Thoracic aorta (tissue), 2 donors: ENCODE measurements around the gene GTF2H1. TPM values are rescaled to one million over a fixed set of nuclear protein-coding genes. Genes with fewer than 3 reads are reported as not detected.

ENCODE experiments used
- ATAC-seq: fragments of 150-250 bp; one replicate; pipeline ENCODE4 v1.8.0; 2017; ENCODE audit warnings: low read depth; ENCODE audit not compliant: insufficient number of reproducible peaks, low FRiP score
- DNase-seq: peaks from one replicate; pipeline ENCODE4 v3.0.0-alpha.2; 2020; ENCODE audit warnings: low spot score
- H3K27ac ChIP-seq, 2 donors: fragments of 200-600 bp; sonication (generic); 1 replicate in 1 of 2; 2 replicates in 1 of 2; pipeline ENCODE4 v1.5.1; 2016; ENCODE audit warnings: mild to moderate bottlenecking in 2 of 2, moderate library complexity in 2 of 2
- H3K27me3 ChIP-seq: fragments of 200-600 bp; sonication (generic); replicated peaks from 2 replicates; pipeline ENCODE4 v1.6.0; 2016; ENCODE audit warnings: mild to moderate bottlenecking; ENCODE audit not compliant: insufficient read depth
- H3K36me3 ChIP-seq: fragments of 200-600 bp; sonication (generic); one replicate; pipeline ENCODE4 v1.5.1; 2016
- H3K4me1 ChIP-seq, 2 donors: fragments of 200-600 bp; sonication (generic); 1 replicate in 1 of 2; 2 replicates in 1 of 2; pipeline versions ENCODE4 v1.5.1 to v1.6.0; 2016; ENCODE audit warnings: low read depth in 2 of 2, mild to moderate bottlenecking in 1 of 2; ENCODE audit not compliant: control insufficient read depth in 1 of 2
- H3K4me3 ChIP-seq: fragments of 200-600 bp; sonication (generic); 2 replicates; pipeline ENCODE4 v1.5.1; 2016; ENCODE audit warnings: mild to moderate bottlenecking
- H3K9me3 ChIP-seq: fragments of 200-600 bp; sonication (generic); 2 replicates; pipeline ENCODE4 v1.5.1; 2016
- CTCF ChIP-seq: fragments of 200-600 bp; sonication (generic); IDR thresholded peaks from one replicate; pipeline ENCODE4 v1.5.1; 2019; ENCODE audit warnings: antibody characterized with exemption
- total RNA-seq, 2 donors: library from RNA; depleted of rRNA; stranded (reverse); fragments of >200 nt; gene quantifications; one replicate each; pipeline versions ENCODE4 v1.1.0 to v1.2.3, GENCODE V29; 2016

GTF2H1 gene
- total RNA-seq, 2 donors from 2014 or later, result 32.9 to 58.1 TPM

- Histone ChIP-seq H3K9me3 (no peaks in the 10 kb centered on the region), H3K4me3 (no peak overlapping the region), H3K27ac (no peak overlapping the region), H3K36me3 (peaks cover 65% of the 10 kb centered on the region), H3K27me3 (no peaks in the 10 kb centered on the region), H3K4me1 (no peaks in the 10 kb centered on the region)
- DNase-seq, result no peak
- no peak for TF ChIP-seq CTCF
- ATAC-seq, result no peak
Measured at GRCh38 chr11:18288911-18289310, 33.5 kb upstream of the GTF2H1 start.

GRCh38 chr11:18294862-18295261 lies 27.5 kb upstream of the GTF2H1 start:
- no peaks in the 10 kb centered on the region for H3K9me3 ChIP-seq
- no peak overlapping the region for H3K4me3 ChIP-seq
- H3K27me3 ChIP-seq, result no peaks in the 10 kb centered on the region
- no peak overlapping the region for H3K27ac ChIP-seq
- DNase-seq (no peak), ATAC-seq (no peak)
- TF ChIP-seq CTCF, result no peak
- peaks cover 57% of the 10 kb centered on the region for H3K36me3 ChIP-seq
- no peaks in the 10 kb centered on the region for H3K4me1 ChIP-seq

- Histone ChIP-seq H3K27ac (no peak overlapping the region), H3K36me3 (peaks cover 58% of the 10 kb centered on the region), H3K4me3 (no peak overlapping the region), H3K9me3 (no peaks in the 10 kb centered on the region), H3K4me1 (no peaks in the 10 kb centered on the region), H3K27me3 (no peaks in the 10 kb centered on the region)
- ATAC-seq (no peak), DNase-seq (no peak)
- TF ChIP-seq CTCF, result no peak
Measured at GRCh38 chr11:18295316-18295715, 27.1 kb upstream of the GTF2H1 start.

- no peaks in the 10 kb centered on the region for H3K27me3 ChIP-seq
- ATAC-seq (no peak), DNase-seq (no peak)
- H3K4me3 ChIP-seq, result no peak overlapping the region
- TF ChIP-seq CTCF, result no peak
- no peaks in the 10 kb centered on the region for H3K4me1 ChIP-seq
- H3K36me3 ChIP-seq, result peaks cover 33% of the 10 kb centered on the region
- no peaks in the 10 kb centered on the region for H3K9me3 ChIP-seq
- H3K27ac ChIP-seq, result no peak overlapping the region
Measured at GRCh38 chr11:18299721-18300120, 22.6 kb upstream of the GTF2H1 start.

GRCh38 chr11:18304745-18305144 lies 17.6 kb upstream of the GTF2H1 start:
- Histone ChIP-seq H3K27me3 (no peaks in the 10 kb centered on the region), H3K4me1 (no peaks in the 10 kb centered on the region), H3K36me3 (peaks cover 22% of the 10 kb centered on the region), H3K27ac (no peak overlapping the region), H3K9me3 (no peaks in the 10 kb centered on the region), H3K4me3 (no peak overlapping the region)
- DNase-seq (no peak), ATAC-seq (no peak)
- no peak for TF ChIP-seq CTCF
